GM21825 (cell line): Measurements from ENCODE around the gene VCX.
"Not testable (repeated sequence)": the region's sequence is repeated elsewhere in the genome, so short reads cannot be mapped to it uniquely, and the experiment has no call there.

Experiments used
- ATAC-seq: cut with Tn5 transposase; IDR thresholded peaks from one replicate; pipeline ENCODE4 v1.9.1; 2021; ENCODE audit warnings: mild to moderate bottlenecking, moderate library complexity; ENCODE audit not compliant: unreplicated experiment

The VCX gene

DNA sequence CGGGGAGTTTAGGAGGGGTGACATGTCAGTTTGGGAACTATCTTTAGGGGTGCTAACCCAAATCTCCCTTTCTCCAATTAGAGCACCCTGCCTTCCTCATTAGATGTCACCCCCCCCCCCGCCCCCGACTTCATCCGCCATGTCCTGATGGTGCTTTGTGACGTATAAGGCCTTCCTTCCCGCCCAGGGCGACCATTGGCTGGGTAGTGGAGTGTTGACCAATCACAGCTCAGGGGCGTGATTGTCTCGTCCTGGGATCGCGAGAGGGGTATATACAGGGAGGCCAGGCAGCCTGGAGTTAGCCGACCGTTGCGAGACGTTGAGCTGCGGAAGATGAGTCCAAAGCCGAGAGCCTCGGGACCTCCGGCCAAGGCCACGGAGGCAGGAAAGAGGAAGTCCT lies at the start of gene VCX:
Gene VCX (plus strand): TSS at position 301 of the 400 bp plus-strand sequence. CDS start 33 bp downstream, at position 334.
- not testable (repeated sequence) for ATAC-seq

DNA sequence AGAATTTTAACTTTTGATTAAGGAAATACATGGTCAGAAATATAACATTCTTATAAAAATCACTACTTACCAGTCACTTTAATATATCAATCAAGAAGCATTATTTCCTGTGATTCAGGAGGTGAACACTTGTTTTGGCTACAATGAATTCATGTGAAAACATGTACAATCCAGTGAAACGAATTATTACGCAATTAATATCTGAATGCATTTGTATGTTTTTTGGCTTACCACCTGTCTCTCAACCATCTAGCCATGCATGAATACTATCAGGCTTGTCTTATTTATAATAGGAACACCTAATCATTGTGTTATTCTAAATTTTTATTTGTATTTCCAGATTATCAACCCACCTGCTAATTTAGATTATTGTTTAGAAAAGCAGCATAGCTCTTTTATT lies 44.6 kb upstream of the VCX start:
- ATAC-seq: no peak

DNA sequence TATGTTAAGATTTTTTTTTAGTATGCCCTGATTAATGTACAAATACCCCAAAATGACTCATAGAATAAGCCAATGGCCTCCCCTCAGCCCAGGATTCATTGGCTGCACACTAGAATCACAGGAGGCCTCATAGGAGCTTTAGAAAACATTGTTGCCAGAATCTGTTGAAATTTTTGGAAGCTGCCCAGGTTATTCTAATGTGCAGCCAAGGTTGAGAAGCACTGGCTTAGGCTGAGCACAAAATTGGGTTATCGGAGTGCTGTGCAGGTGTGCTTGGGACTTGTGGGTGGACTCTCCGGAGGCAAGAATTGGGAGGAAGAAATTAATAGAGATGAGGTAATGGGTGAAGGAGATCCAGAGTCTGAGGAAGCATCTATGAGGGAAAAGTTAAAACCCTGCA lies 41.3 kb upstream of the VCX start:
- ATAC-seq: no peak

DNA sequence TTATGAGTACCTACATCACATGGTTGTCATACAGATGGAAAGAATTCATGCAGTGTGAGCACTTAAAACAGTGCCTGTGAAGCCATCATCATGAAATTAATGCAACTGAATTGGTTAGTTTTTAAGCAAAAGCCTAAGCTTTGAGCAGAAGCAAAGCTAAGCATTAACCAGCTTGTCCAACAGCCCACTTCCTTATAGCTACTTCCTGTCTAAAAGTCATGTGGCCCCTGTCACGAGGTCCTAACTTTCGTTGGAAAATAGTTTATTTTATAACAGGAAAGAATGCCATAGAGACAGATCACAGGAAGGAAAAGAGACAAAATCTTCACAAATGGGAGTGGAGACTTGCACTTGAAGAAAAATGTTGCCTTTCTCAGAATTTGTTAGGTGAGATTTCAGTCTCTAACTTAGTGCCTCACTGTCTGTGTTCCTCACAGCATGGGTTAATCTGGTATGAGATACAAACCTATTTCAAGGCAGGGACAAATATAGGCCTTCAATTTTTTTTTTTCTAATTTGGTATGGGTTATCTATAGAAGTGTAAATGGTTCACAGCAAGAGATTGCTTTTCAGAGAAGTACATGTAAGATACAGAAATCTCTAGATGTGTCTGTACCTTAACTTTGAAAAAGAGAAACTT lies 27.7 kb upstream of the VCX start:
- ATAC-seq: no peak

DNA sequence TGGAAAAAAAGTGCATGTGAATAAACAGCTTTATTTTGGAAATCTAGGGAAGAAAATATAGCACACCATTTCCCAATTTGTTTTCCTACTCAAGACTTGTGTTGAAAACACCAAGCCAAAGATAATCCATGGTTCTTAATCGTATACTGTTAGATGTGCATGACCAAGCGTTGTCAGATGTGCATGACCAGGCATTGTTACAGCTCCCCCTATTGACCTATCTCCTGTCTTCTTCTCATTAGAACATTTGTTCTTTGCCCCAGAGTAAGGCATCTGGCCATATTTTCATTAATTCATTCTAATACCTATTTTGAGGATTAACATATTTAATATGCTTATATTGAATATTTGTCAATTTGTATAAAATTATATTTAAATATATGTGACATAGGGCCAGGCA lies 14.4 kb upstream of the VCX start:
- ATAC-seq: no peak

DNA sequence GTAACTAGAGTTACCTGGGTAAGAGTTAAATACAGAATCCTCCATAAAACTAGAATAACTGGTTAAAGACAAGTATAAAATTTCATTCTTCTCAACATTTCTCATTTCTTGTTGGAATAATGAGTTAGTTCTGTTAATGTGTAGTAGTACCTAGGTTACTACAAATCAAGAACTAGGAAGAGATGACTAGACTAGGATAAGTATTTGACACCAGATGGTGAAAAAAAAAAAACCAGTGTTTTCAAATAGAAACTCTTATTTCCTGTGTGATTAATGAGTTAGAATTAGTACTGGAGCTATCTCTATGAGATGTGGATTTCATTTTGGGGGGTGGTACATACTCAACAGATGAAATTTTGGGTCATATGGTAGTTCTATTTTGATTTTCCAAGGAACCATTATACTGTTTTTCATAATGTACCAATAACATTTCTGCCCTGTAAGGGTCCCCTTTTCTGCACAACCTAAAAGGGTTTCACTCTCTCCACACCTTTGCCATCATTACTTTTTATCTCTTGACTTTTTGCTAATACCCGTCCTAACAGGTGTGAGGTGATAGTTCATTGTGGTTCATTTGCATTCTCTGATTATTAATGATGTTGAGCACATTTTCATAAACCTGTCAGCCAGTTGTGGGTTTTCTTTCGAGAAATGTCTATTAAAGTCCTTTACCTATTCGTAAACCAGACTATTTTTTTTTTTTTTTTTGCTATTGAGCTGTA lies 1.7 kb upstream of the VCX start:
- no peak for ATAC-seq

DNA sequence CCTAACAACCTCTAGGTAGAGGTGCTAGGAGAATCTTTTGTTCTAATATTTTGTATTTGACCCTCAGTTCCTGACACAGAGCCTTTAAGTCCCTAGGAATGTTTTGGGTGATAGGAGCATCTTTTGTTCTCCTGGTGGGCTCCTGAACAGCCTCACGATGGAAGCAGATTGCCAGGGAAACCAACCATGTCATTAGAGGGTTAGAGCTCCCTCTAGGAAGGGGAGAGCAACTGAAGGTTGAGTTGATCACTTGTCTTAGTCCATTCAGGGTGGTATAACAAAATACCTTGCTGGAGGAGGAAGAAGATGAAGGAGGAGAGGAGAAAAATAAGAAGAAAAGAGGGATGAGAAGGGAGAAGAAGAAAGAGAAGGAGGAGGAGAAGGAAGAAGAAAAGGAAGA lies 9.2 kb downstream of the VCX start:
- no peak for ATAC-seq

DNA sequence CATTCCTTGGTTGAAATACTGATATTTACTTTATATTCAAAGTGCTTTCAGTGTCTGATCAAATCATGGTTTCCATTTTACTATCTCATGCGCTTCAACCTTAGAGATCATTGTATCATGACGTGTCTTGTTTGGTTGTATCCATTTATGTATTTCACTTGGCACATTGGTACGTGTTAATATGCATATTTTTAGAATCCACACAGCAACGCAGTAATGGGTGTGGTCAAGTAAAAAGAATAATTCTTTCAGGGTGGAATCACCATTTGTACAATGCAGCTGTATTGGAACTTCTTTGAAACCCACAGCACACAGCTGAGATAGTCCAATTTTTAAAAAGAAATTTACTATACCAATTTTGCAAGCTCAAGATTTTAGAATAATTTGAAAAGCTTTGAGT lies 29.1 kb downstream of the VCX start:
- ATAC-seq: no peak

DNA sequence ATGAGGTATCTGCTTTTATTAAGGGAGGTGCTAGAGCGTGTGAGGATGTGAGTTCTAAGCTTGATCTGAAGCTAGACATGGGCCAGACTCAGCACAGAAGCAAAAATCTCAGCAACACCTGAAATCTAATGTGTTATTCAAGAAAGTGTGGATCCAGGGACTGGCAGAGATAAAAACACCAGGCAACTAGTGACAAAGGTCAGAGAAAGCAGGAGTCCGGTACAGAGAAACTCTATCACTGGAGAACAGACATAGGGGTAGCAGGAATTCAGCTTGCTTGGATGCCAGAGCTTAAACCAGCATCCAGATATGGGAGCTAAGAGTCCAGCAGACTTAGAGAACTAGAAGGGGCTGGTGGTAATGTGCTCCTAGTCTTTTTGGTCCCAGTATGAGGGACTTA lies 34.0 kb downstream of the VCX start:
- ATAC-seq: no peak

DNA sequence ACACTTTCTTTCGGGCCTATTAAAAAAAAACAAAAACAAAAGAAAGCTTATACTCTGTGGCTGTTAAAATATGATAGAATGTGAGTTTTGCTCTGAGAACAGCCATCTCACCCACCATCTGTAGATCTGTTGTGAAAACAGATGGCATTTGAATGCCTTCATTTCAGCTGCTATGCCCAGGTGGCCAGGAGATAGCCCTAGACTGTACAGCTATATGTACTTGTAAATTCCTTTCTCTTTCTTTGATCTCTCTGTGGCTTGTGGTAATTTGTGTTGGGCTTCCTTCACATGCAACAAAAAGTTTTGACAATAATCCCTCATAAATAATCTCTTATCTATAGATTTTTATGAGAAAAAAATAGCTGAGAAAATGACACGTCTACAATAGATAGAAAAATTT lies 46.2 kb downstream of the VCX start:
- no peak for ATAC-seq

DNA sequence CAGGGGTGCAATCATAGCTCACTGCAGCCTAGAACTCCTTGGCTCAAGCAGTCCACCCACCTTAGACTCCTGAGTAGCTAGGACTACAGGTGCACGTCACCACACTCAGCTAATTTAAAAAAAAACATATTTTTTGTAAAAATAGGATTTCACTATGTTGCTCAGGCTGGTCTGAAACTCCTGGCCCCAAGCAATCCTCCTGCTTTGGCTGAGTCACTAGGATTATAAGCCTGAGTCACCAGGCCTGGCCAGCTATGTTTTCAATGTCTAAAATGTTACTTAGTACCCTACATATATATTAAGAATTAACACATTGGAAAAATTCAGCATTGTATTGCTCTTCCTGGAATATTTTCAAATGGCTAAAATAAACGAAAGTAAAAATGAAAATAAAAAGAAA lies 46.7 kb downstream of the VCX start:
- ATAC-seq: no peak

DNA sequence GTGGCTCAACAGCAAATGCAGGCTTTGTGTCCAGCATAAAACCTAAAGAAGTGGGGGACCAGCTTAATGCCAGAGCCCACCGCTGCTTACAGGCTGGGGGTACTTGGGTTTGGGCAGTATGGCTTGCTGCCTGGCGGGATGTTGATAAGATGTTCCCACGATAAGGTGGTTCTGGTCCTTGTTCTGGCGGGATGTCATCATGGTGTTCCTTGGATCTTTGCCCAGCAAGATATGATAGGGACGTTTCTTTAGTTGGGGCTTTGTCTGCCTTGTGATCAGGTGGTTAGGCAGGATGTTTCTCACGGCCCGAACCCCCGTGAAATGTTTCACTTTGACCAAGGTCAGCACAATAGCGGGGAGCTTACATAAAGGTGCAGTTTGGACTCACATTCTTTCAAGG lies 49.0 kb downstream of the VCX start:
- ATAC-seq: no peak
